Spinal cord (tissue), 10 donors: Measurements from ENCODE around the gene CDH6. TPM values are rescaled to one million over a fixed set of nuclear protein-coding genes. Genes with fewer than 3 reads are reported as not detected.
"Not testable (repeated sequence)": the region's sequence is repeated elsewhere in the genome, so short reads cannot be mapped to it uniquely, and the experiment has no call there.

Experiments
- DNase-seq, 6 donors: peaks; one replicate each; pipeline versions ENCODE4 v3.0.0 to v3.0.0-alpha.2; 2013 to 2015; ENCODE audit warnings: low spot score in 6 of 6, low read depth in 4 of 6
- H3K27ac ChIP-seq: one replicate; pipeline ENCODE4 v1.5.1; 2013; ENCODE audit warnings: low read depth, low read length, control low read depth
- H3K27me3 ChIP-seq: one replicate; pipeline ENCODE4 v1.6.1; 2013; ENCODE audit warnings: low read length; ENCODE audit not compliant: control insufficient read depth, insufficient read depth
- H3K36me3 ChIP-seq: one replicate; pipeline ENCODE4 v1.6.1; 2013; ENCODE audit warnings: low read length; ENCODE audit not compliant: control insufficient read depth, insufficient read depth
- H3K4me1 ChIP-seq: one replicate; pipeline ENCODE4 v1.6.1; 2013; ENCODE audit warnings: low read length; ENCODE audit not compliant: control insufficient read depth, insufficient read depth
- H3K4me3 ChIP-seq: one replicate; pipeline ENCODE4 v1.5.1; 2013; ENCODE audit warnings: low read depth, low read length, control low read depth
- H3K9me3 ChIP-seq: one replicate; pipeline ENCODE4 v1.6.1; 2013; ENCODE audit warnings: low read length; ENCODE audit not compliant: control insufficient read depth, insufficient read depth
- WGBS: methylation state at CpG from one replicate; pipeline ENCODE4 v1.1.5; 2013; ENCODE audit warnings: missing lambda C conversion rate; ENCODE audit not compliant: insufficient coverage; 5-methylcytosine and 5-hydroxymethylcytosine counted together
- polyA plus RNA-seq, 2 donors: library from polyadenylated mRNA; unstranded; fragments of 120-200 nt; gene quantifications; one replicate each; pipeline ENCODE4 v1.2.1, GENCODE V29; 2013; ENCODE audit not compliant: insufficient read length in 2 of 2
- total RNA-seq, 2 donors: library from RNA; depleted of rRNA in 1 of 2; stranded (reverse); fragments of 120-200 nt in 1 of 2; fragments of >200 nt in 1 of 2; gene quantifications; one replicate each; pipeline versions ENCODE4 v1.2.3 to v1.2.4, GENCODE V29; 2013 to 2014
- donor health status: healthy.

Gene CDH6
- total and polyA plus RNA-seq, 4 donors = 25.8 to 50.9 (median 34.9) TPM

DNA sequence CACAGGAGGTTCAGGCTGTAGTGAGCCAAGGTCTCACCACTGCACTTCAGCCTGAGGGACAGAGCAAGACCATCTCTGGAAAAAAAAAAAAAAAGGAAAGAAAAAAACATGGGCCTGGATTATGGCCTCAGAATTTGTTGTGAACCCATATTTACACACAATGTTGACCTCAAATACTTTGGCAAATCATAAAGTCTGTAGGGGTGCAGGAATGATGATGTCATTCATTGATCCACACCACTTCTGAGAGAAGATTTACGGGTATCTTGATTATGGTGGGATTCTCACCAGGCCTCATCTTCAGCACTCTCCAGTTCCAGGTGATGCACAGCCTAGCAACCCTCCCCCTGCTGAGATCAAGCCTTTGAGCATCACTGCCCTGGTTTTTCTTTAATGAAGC lies 156.9 kb downstream of the CDH6 start:
- H3K36me3 ChIP-seq = no peaks in the 10 kb centered on the region
- no peak for DNase-seq
- H3K27ac ChIP-seq = no peak overlapping the region
- WGBS = no CpG with 5 or more reads among the region's 1 CpG
- H3K27me3 ChIP-seq = no peaks in the 10 kb centered on the region
- H3K9me3 ChIP-seq = no peaks in the 10 kb centered on the region
- no peaks in the 10 kb centered on the region for H3K4me1 ChIP-seq
- no peak overlapping the region for H3K4me3 ChIP-seq

DNA sequence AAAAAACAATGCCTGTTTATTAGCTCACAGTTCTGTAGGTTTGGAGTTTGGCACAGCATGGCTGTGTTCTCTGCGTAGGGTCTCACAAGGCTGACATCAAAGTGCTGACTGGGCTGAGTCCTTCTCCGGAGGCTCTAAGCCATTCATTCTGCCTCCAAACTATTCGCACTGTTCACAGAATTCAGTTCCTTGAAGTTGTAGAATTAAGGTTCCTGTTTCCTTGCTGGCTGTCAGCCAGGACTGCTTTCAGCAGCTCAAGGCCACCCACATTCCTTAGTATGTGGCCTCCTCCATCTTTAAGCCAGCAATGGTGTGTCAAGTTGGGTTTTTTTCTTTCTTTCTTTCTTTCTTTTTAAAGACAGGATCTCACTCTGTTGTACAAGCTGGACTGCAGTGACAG lies 161.9 kb downstream of the CDH6 start:
- H3K36me3 ChIP-seq = no peaks in the 10 kb centered on the region
- DNase-seq = no peak
- H3K9me3 ChIP-seq = no peaks in the 10 kb centered on the region
- H3K4me1 ChIP-seq = no peaks in the 10 kb centered on the region
- no peaks in the 10 kb centered on the region for H3K27me3 ChIP-seq
- WGBS = 33% methylated on average over 1 of the region's 3 CpGs
- H3K4me3 ChIP-seq = no peak overlapping the region
- no peak overlapping the region for H3K27ac ChIP-seq

DNA sequence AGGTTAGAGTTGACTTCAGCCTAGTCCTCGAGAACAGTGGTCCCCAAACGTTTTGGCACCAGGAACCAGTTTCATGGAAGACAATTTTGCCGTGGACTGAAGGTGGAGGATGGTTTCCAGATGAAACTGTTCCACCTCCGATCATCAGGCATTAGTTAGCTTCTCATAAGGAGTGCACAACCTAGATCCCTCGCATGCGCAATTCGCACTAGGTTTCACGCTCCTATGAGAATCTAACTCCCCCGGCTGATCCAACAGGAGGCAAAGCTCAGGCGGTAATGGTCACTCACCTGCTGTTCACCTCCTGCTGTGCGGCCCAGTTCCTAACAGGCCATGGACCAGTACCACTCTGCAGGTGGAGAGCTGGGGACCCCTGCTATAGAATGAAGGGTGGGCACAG lies 163.6 kb downstream of the CDH6 start:
- Histone ChIP-seq H3K4me3 (no peak overlapping the region), H3K9me3 (no peaks in the 10 kb centered on the region), H3K36me3 (no peaks in the 10 kb centered on the region), H3K27ac (no peak overlapping the region), H3K4me1 (no peaks in the 10 kb centered on the region), H3K27me3 (no peaks in the 10 kb centered on the region)
- DNase-seq = no peak
- 95% methylated on average over 8 of the region's 11 CpGs for WGBS

DNA sequence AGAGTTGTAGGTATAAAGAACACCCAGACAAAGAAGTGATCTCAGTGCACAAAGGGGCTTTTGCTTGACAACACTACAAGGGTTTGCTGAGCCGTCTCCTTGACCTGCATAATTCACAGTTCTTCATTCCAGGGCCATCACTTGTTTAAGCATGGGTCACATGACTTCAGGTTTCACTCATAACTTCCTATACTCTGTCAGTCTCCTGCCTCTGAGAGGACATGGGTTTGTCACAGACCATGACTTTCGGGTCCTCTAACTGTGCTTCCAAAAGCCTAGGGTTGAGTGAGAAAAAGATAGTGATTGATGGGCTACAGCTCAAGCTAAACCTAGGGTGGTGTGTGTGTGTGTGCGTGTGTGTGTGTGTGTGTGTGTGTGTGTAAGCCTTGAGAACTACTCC lies 166.4 kb downstream of the CDH6 start:
- H3K4me1 ChIP-seq = no peaks in the 10 kb centered on the region
- 73% methylated on average over 1 of the region's 3 CpGs for WGBS
- no peak for DNase-seq

DNA sequence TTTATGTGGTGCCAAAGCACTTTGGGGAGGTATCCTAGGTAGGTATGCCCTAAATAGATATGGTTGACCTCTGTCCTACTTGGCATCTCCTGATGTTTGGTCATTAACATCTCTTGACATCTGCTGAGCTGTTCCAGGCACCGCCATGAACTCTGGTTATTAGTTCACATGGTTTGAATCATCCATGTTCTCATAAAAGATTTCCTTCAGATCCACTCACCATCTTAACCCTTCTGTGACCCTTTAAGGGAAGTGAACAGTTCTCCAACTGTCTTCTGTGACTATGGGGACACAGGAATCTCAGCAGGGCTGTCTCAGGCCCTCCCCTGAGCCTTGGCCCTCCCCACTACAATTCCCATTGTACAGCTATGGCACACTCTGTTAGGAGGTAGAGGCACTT lies 167.7 kb downstream of the CDH6 start:
- DNase-seq = no peak
- no CpG with 5 or more reads among the region's 1 CpG for WGBS
- Histone ChIP-seq H3K9me3 (no peaks in the 10 kb centered on the region), H3K27ac (no peak overlapping the region), H3K4me3 (no peak overlapping the region), H3K4me1 (no peaks in the 10 kb centered on the region), H3K36me3 (no peaks in the 10 kb centered on the region), H3K27me3 (no peaks in the 10 kb centered on the region)

More for the DNA sequence above, 166.4 kb downstream of the CDH6 start:
- H3K36me3 ChIP-seq = no peaks in the 10 kb centered on the region
- H3K4me3 ChIP-seq = no peak overlapping the region
- no peaks in the 10 kb centered on the region for H3K9me3 ChIP-seq
- H3K27me3 ChIP-seq = no peaks in the 10 kb centered on the region
- no peak overlapping the region for H3K27ac ChIP-seq

DNA sequence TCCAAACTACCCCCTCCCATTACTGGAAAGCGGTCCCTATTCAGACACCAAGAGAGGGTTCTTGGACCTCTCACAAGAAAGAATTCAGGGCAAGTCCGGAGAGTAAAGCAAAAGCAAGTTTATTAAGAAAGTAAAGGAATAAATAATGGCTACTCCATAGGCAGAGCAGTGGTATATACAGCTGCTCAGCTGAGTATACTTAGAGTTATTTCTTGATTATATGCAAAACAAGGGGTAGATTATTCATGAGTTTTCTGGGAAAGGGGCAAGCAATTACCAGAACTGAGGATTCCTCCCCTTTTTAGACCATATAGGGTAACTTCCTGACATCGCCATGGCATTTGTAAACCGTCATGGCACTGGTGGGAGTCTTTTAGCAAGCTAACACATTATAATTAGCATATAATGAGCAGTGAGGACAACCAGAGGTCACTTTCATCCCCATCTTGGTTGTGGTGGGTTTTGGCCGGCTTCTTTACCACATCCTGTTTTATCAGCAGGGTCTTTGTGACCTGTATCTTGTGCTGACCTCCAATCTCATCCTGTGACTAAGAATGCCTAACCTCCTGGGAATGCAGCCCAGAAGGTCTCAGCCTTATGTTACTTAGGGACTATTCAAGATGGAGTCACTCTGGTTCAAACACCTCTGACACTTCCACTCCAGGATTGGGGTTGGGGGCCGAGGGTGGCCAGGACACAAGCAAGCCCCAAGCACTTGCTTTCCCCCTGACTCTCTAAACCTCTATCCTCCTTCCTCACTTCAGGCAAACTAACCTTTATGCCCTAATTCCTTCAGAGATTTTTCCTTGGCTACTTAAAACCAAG lies 168.4 kb downstream of the CDH6 start:
- not testable (repeated sequence) for H3K4me3 ChIP-seq, H3K27ac ChIP-seq, H3K36me3 ChIP-seq, DNase-seq, H3K27me3 ChIP-seq, H3K9me3 ChIP-seq, H3K4me1 ChIP-seq
- WGBS = 64% methylated on average over 2 of the region's 6 CpGs

DNA sequence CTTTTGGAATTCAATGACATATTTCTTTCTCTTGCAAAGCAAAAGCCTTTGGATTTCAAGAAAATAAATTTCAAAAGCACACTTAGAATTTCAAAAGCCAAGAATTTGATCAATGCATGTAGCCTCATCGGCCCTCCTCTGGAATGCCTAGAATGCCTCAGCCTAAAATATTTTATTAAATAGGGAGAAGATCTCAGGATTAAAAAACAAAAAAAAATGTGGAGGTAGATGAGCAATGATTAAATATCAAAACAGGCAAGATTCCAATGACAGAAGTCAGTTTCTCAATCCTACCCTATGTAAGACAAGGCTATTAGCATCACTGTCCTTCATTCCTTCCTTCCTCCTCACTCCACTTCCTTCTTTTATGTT lies 169.0 kb downstream of the CDH6 start:
- no CpG with 5 or more reads among the region's 1 CpG for WGBS
- no peak overlapping the region for H3K27ac ChIP-seq
- no peak overlapping the region for H3K4me3 ChIP-seq
- H3K27me3 ChIP-seq = no peaks in the 10 kb centered on the region
- H3K4me1 ChIP-seq = no peaks in the 10 kb centered on the region
- H3K36me3 ChIP-seq = no peaks in the 10 kb centered on the region
- H3K9me3 ChIP-seq = no peaks in the 10 kb centered on the region
- no peak for DNase-seq

DNA sequence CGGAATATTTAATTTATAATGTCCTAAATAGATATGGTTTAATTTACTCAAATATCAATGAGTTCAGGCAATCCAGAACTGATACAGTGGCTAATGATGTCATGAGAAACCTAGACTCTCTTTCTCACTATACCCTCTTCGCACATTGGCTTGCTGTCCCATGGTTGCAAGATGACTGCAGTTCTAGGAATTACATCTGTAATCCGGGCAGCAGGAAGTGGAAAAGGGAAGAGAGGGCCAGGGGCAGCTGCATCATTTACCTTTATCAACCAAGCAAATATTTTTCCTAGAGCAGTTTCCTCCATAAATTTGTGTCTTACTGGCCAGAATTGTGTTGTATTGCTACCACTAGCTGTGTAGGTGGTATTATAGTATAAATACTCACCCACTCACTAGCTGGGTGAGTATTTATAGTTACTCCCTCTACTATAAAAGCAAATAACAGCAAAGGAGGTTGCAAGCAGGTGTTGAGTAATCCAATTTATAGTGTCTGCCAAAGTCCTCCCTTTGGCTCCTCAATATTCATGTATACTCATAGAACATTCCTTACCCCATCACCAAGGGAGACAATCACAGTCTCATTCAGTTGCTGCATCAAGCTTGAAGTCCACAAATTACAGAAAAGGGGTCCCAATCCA lies 169.6 kb downstream of the CDH6 start:
- Histone ChIP-seq H3K4me1 (no peaks in the 10 kb centered on the region), H3K27me3 (no peaks in the 10 kb centered on the region), H3K27ac (no peak overlapping the region), H3K9me3 (no peaks in the 10 kb centered on the region), H3K36me3 (no peaks in the 10 kb centered on the region), H3K4me3 (no peak overlapping the region)
- no CpG with 5 or more reads among the region's 3 CpGs for WGBS
- DNase-seq = no peak

DNA sequence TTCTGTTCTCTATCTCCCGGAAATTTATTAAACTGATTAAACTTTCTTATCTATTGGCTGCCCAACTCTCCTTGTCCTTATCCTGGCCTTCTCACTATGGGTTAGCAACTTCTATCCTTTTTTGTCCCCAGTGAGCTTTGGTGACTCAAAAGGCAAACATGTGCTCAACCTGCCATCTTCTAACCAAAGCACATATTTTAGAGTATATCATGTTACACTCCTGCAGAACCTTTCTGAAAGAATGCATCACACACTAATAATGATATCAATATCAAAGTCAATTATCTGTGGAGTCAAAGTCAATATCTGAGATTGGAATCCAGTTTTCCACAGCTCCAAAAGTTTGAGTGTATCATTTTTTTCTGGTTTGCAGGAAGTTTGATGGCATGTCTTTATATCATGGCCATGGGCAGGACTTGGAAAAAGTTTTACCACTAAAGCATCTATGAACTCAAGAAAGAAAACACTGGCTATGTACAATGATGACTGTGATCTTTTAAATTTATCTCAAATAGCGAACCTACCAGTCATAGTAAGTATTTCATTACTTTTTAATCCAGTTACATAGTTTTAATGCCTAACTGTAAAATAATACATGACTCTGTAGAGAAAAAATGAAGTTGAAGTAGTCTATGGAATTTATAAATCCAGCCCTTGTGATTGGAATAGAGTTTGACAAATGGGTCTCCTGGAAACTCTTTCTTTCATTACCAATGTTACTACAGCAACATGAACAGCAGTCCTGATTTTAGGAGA lies 171.6 kb downstream of the CDH6 start:
- Histone ChIP-seq H3K27me3 (no peaks in the 10 kb centered on the region), H3K36me3 (no peaks in the 10 kb centered on the region), H3K4me3 (no peak overlapping the region), H3K27ac (no peak overlapping the region), H3K9me3 (no peaks in the 10 kb centered on the region), H3K4me1 (peaks cover 5% of the 10 kb centered on the region)
- WGBS = no CpG with 5 or more reads among the region's 2 CpGs
- no peak for DNase-seq
